ENCODE results near the gene MPDZ. TPM values are rescaled to one million over a fixed set of nuclear protein-coding genes. Genes with fewer than 3 reads are reported as not detected.

MPDZ gene
- total RNA-seq, 5 donors from 2014 or later (not counting 1 experiment from before 2014, with no cell fraction given), result 0.26 to 0.92 (median 0.35) TPM; not detected in 2

- Histone ChIP-seq H3K9me3 (no peaks in the 10 kb centered on the region), H3K4me1 (ENCODE audit: control insufficient read depth in 1 of 2, extremely low read depth in 1 of 2, insufficient read depth in 2 of 2, low read length in 2 of 2) (no peaks in the 10 kb centered on the region), H3K27ac (ENCODE audit: low read length) (no peak overlapping the region), H3K36me3 (ENCODE audit: control insufficient read depth in 2 of 2, extremely low read depth in 1 of 2, insufficient read depth in 1 of 2, low read length in 1 of 2) (no peaks in the 10 kb centered on the region), H3K27me3 (replicated peaks in 1 of 2; ENCODE audit: control insufficient read depth in 2 of 2, extremely low read depth in 1 of 2, insufficient read depth in 2 of 2, low read length in 1 of 2) (no peaks in the 10 kb centered on the region), H3K4me3 (ENCODE audit: control insufficient read depth in 1 of 2, extremely low read depth in 1 of 2, low read length in 1 of 2) (no peak overlapping the region)
- ATAC-seq (replicated peaks in 1 of 4), result no peak
- no peaks in the 10 kb centered on the region for H3K36me3 Mint-ChIP-seq
- H3K27me3 Mint-ChIP-seq, result no peaks in the 10 kb centered on the region
- no peak overlapping the region for H3K4me3 Mint-ChIP-seq
- DNase-seq, result no peak
- ChIA-PET POLR2A (no interaction called here), CTCF (no interaction called here)
- no peak overlapping the region for H3K27ac Mint-ChIP-seq
- no peaks in the 10 kb centered on the region for H3K4me1 Mint-ChIP-seq
- WGBS (ENCODE audit: insufficient coverage), result 22% methylated on average over 1 of the region's 2 CpGs
- peaks cover 0 to 2% (median 0%) of the 10 kb centered on the region in 3 donors for H3K9me3 Mint-ChIP-seq
Measured at GRCh38 chr9:13111778-13112177, 167.7 kb downstream of the MPDZ start.

GRCh38 chr9:13110766-13111417 is 168.6 kb downstream of the MPDZ start:
- CTCF ChIA-PET, result no interaction called here
- no CpG with 5 or more reads among the region's 3 CpGs for WGBS (ENCODE audit: insufficient coverage)
- no peaks in the 10 kb centered on the region for H3K36me3 Mint-ChIP-seq

GRCh38 chr9:13109781-13110180 is 169.7 kb downstream of the MPDZ start:
- peaks cover 0 to 2% (median 0%) of the 10 kb centered on the region in 3 donors for H3K9me3 Mint-ChIP-seq
- ATAC-seq (replicated peaks in 1 of 4), result no peak
- H3K27ac Mint-ChIP-seq, result no peak overlapping the region
- Histone ChIP-seq H3K27me3 (replicated peaks in 1 of 2; ENCODE audit: control insufficient read depth in 2 of 2, extremely low read depth in 1 of 2, insufficient read depth in 2 of 2, low read length in 1 of 2) (no peaks in the 10 kb centered on the region), H3K9me3 (no peaks in the 10 kb centered on the region), H3K4me1 (ENCODE audit: control insufficient read depth in 1 of 2, extremely low read depth in 1 of 2, insufficient read depth in 2 of 2, low read length in 2 of 2) (no peaks in the 10 kb centered on the region), H3K4me3 (ENCODE audit: control insufficient read depth in 1 of 2, extremely low read depth in 1 of 2, low read length in 1 of 2) (no peak overlapping the region), H3K27ac (ENCODE audit: low read length) (no peak overlapping the region), H3K36me3 (ENCODE audit: control insufficient read depth in 2 of 2, extremely low read depth in 1 of 2, insufficient read depth in 1 of 2, low read length in 1 of 2) (no peaks in the 10 kb centered on the region)
- ChIA-PET POLR2A (no interaction called here), CTCF (no interaction called here)
- H3K4me1 Mint-ChIP-seq, result no peaks in the 10 kb centered on the region
- no peaks in the 10 kb centered on the region for H3K27me3 Mint-ChIP-seq
- no CpG with 5 or more reads among the region's 5 CpGs for WGBS (ENCODE audit: insufficient coverage)
- DNase-seq, result no peak
- H3K36me3 Mint-ChIP-seq, result no peaks in the 10 kb centered on the region
- H3K4me3 Mint-ChIP-seq, result no peak overlapping the region

More at GRCh38 chr9:13110766-13111417, 168.6 kb downstream of the MPDZ start:
- POLR2A ChIA-PET, result no interaction called here
- no peak overlapping the region for H3K27ac Mint-ChIP-seq
- Histone ChIP-seq H3K27ac (ENCODE audit: low read length) (no peak overlapping the region), H3K9me3 (no peaks in the 10 kb centered on the region), H3K36me3 (ENCODE audit: control insufficient read depth in 2 of 2, extremely low read depth in 1 of 2, insufficient read depth in 1 of 2, low read length in 1 of 2) (no peaks in the 10 kb centered on the region), H3K4me1 (ENCODE audit: control insufficient read depth in 1 of 2, extremely low read depth in 1 of 2, insufficient read depth in 2 of 2, low read length in 2 of 2) (no peaks in the 10 kb centered on the region), H3K4me3 (ENCODE audit: control insufficient read depth in 1 of 2, extremely low read depth in 1 of 2, low read length in 1 of 2) (no peak overlapping the region), H3K27me3 (replicated peaks in 1 of 2; ENCODE audit: control insufficient read depth in 2 of 2, extremely low read depth in 1 of 2, insufficient read depth in 2 of 2, low read length in 1 of 2) (no peaks in the 10 kb centered on the region)
- H3K27me3 Mint-ChIP-seq, result no peaks in the 10 kb centered on the region
- no peaks in the 10 kb centered on the region for H3K4me1 Mint-ChIP-seq
- H3K4me3 Mint-ChIP-seq, result no peak overlapping the region
- DNase-seq (no peak), ATAC-seq (replicated peaks in 1 of 4) (no peak)
- peaks cover 0 to 2% (median 0%) of the 10 kb centered on the region in 3 donors for H3K9me3 Mint-ChIP-seq

GRCh38 chr9:13107008-13107407 is 172.5 kb downstream of the MPDZ start:
- Histone ChIP-seq H3K9me3 (no peaks in the 10 kb centered on the region), H3K4me3 (ENCODE audit: control insufficient read depth in 1 of 2, extremely low read depth in 1 of 2, low read length in 1 of 2) (no peak overlapping the region), H3K36me3 (ENCODE audit: control insufficient read depth in 2 of 2, extremely low read depth in 1 of 2, insufficient read depth in 1 of 2, low read length in 1 of 2) (no peaks in the 10 kb centered on the region), H3K27ac (ENCODE audit: low read length) (no peak overlapping the region), H3K4me1 (ENCODE audit: control insufficient read depth in 1 of 2, extremely low read depth in 1 of 2, insufficient read depth in 2 of 2, low read length in 2 of 2) (no peaks in the 10 kb centered on the region), H3K27me3 (replicated peaks in 1 of 2; ENCODE audit: control insufficient read depth in 2 of 2, extremely low read depth in 1 of 2, insufficient read depth in 2 of 2, low read length in 1 of 2) (no peaks in the 10 kb centered on the region)
- H3K27me3 Mint-ChIP-seq, result no peaks in the 10 kb centered on the region
- no peak overlapping the region for H3K27ac Mint-ChIP-seq
- WGBS (ENCODE audit: insufficient coverage), result 96% methylated on average over 4 of the region's 4 CpGs
- no peaks in the 10 kb centered on the region for H3K4me1 Mint-ChIP-seq
- H3K36me3 Mint-ChIP-seq, result no peaks in the 10 kb centered on the region
- ATAC-seq (replicated peaks in 1 of 4) (no peak), DNase-seq (no peak)
- ChIA-PET POLR2A (no interaction called here), CTCF (interaction anchor here in 1 of 2 donors (1.0 kb wide), 1 partner anchor 8 kb away, joined by 4 read pairs; no protein-coding TSS in a partner anchor)
- H3K4me3 Mint-ChIP-seq, result no peak overlapping the region
- peaks cover 0 to 5% (median 2%) of the 10 kb centered on the region in 3 donors for H3K9me3 Mint-ChIP-seq

GRCh38 chr9:13100914-13101572 is 178.4 kb downstream of the MPDZ start:
- no peaks in the 10 kb centered on the region for H3K4me1 Mint-ChIP-seq
- H3K36me3 Mint-ChIP-seq, result no peaks in the 10 kb centered on the region
- no peaks in the 10 kb centered on the region for H3K9me3 ChIP-seq
- ChIA-PET CTCF (no interaction called here), POLR2A (no interaction called here)
- H3K27me3 ChIP-seq (replicated peaks in 1 of 2; ENCODE audit: control insufficient read depth in 2 of 2, extremely low read depth in 1 of 2, insufficient read depth in 2 of 2, low read length in 1 of 2), result no peaks in the 10 kb centered on the region
- no peak overlapping the region for H3K4me3 ChIP-seq (ENCODE audit: control insufficient read depth in 1 of 2, extremely low read depth in 1 of 2, low read length in 1 of 2)
- ATAC-seq (replicated peaks in 1 of 4) (no peak), DNase-seq (no peak)
- H3K27ac Mint-ChIP-seq, result no peak overlapping the region
- H3K27ac ChIP-seq (ENCODE audit: low read length), result no peak overlapping the region
- no CpG with 5 or more reads among the region's 1 CpG for WGBS (ENCODE audit: insufficient coverage)
- no peak overlapping the region for H3K4me3 Mint-ChIP-seq
- no peaks in the 10 kb centered on the region for H3K27me3 Mint-ChIP-seq
- H3K4me1 ChIP-seq (ENCODE audit: control insufficient read depth in 1 of 2, extremely low read depth in 1 of 2, insufficient read depth in 2 of 2, low read length in 2 of 2), result no peaks in the 10 kb centered on the region
- peaks cover 7 to 9% (median 7%) of the 10 kb centered on the region in 3 donors for H3K9me3 Mint-ChIP-seq
- no peaks in the 10 kb centered on the region for H3K36me3 ChIP-seq (ENCODE audit: control insufficient read depth in 2 of 2, extremely low read depth in 1 of 2, insufficient read depth in 1 of 2, low read length in 1 of 2)

GRCh38 chr9:13095056-13095455 is 184.4 kb downstream of the MPDZ start:
- Mint-ChIP-seq H3K4me3 (no peak overlapping the region), H3K27ac (no peak overlapping the region), H3K4me1 (no peaks in the 10 kb centered on the region), H3K9me3 (peaks cover 6 to 22% (median 10%) of the 10 kb centered on the region in 3 donors), H3K36me3 (no peaks in the 10 kb centered on the region), H3K27me3 (no peaks in the 10 kb centered on the region)
- Histone ChIP-seq H3K36me3 (ENCODE audit: control insufficient read depth in 2 of 2, extremely low read depth in 1 of 2, insufficient read depth in 1 of 2, low read length in 1 of 2) (no peaks in the 10 kb centered on the region), H3K27ac (ENCODE audit: low read length) (no peak overlapping the region), H3K27me3 (replicated peaks in 1 of 2; ENCODE audit: control insufficient read depth in 2 of 2, extremely low read depth in 1 of 2, insufficient read depth in 2 of 2, low read length in 1 of 2) (no peaks in the 10 kb centered on the region), H3K9me3 (no peaks in the 10 kb centered on the region), H3K4me1 (ENCODE audit: control insufficient read depth in 1 of 2, extremely low read depth in 1 of 2, insufficient read depth in 2 of 2, low read length in 2 of 2) (no peaks in the 10 kb centered on the region), H3K4me3 (ENCODE audit: control insufficient read depth in 1 of 2, extremely low read depth in 1 of 2, low read length in 1 of 2) (no peak overlapping the region)
- WGBS (ENCODE audit: insufficient coverage), result 100% methylated on average over 1 of the region's 2 CpGs
- CTCF ChIA-PET, result no interaction called here
- DNase-seq (no peak), ATAC-seq (replicated peaks in 1 of 4) (no peak)
- POLR2A ChIA-PET, result interaction anchor here in 1 of 2 donors (0.6 kb wide), 1 partner anchor 1346 kb away, joined by 7 read pairs; no protein-coding TSS in a partner anchor

Data from T-cell (primary cell).